Hepatocyte (in vitro differentiated cells): Measurements from ENCODE around the gene BRIP1. TPM values are rescaled to one million over a fixed set of nuclear protein-coding genes. Genes with fewer than 3 reads are reported as not detected.
"Not testable (repeated sequence)": the region's sequence is repeated elsewhere in the genome, so short reads cannot be mapped to it uniquely, and the experiment has no call there.

Experiments used
- DNase-seq: peaks from one replicate; pipeline ENCODE4 v3.0.0-alpha.2; 2016; ENCODE audit warnings: low spot score
- H2AFZ ChIP-seq: fragments of 200-600 bp; sonication (generic); 2 replicates; pipeline ENCODE4 v1.6.0; 2016; ENCODE audit warnings: antibody characterized with exemption, mild to moderate bottlenecking
- H3K27ac ChIP-seq: fragments of 200-600 bp; sonication (generic); 2 replicates; pipeline ENCODE4 v1.5.1; 2016; ENCODE audit warnings: mild to moderate bottlenecking
- H3K27me3 ChIP-seq: fragments of 200-600 bp; sonication (generic); 2 replicates; pipeline ENCODE4 v1.6.1; 2016
- H3K36me3 ChIP-seq: fragments of 200-600 bp; sonication (generic); replicated peaks from 2 replicates; pipeline ENCODE4 v1.5.1; 2016; ENCODE audit warnings: low read depth; ENCODE audit not compliant: insufficient read depth
- H3K4me1 ChIP-seq: fragments of 200-600 bp; sonication (generic); 2 replicates; pipeline ENCODE4 v1.5.1; 2016; ENCODE audit warnings: mild to moderate bottlenecking, moderate library complexity; ENCODE audit not compliant: insufficient read depth
- H3K4me2 ChIP-seq: fragments of 200-600 bp; sonication (generic); 2 replicates; pipeline ENCODE4 v1.6.0; 2016
- H3K4me3 ChIP-seq: fragments of 200-600 bp; sonication (generic); 2 replicates; pipeline ENCODE4 v1.5.1; 2016; ENCODE audit warnings: mild to moderate bottlenecking
- H3K79me2 ChIP-seq: fragments of 200-600 bp; sonication (generic); 2 replicates; pipeline ENCODE4 v1.6.0; 2017; ENCODE audit warnings: mild to moderate bottlenecking
- H3K9me2 ChIP-seq: fragments of 200-600 bp; sonication (generic); replicated peaks from 2 replicates; pipeline ENCODE4 v1.6.0; 2017; ENCODE audit warnings: mild to moderate bottlenecking; ENCODE audit not compliant: insufficient read depth
- H3K9me3 ChIP-seq: fragments of 200-600 bp; sonication (generic); 2 replicates; pipeline ENCODE4 v1.5.1; 2016; ENCODE audit warnings: low read depth, mild to moderate bottlenecking
- H4K20me1 ChIP-seq: fragments of 200-600 bp; sonication (generic); 2 replicates; pipeline ENCODE4 v1.6.0; 2016; ENCODE audit warnings: mild to moderate bottlenecking; ENCODE audit not compliant: insufficient read depth, poor library complexity, severe bottlenecking
- EZH2 ChIP-seq: fragments of 200-600 bp; sonication (generic); IDR thresholded peaks from 2 replicates; pipeline ENCODE4 v1.6.1; 2016; ENCODE audit warnings: antibody characterized with exemption, mild to moderate bottlenecking, borderline replicate concordance
- EZH2phosphoT487 ChIP-seq: fragments of 200-600 bp; sonication (generic); IDR thresholded peaks from one replicate; pipeline ENCODE4 v1.6.1; 2018; ENCODE audit warnings: antibody characterized with exemption, mild to moderate bottlenecking, low read depth, moderate library complexity; ENCODE audit not compliant: unreplicated experiment, severe bottlenecking
- WGBS: methylation state at CpG from one replicate; pipeline ENCODE4 v1.1.6; 2016; ENCODE audit warnings: low lambda C conversion rate; ENCODE audit errors: missing lambda C conversion rate; 5-methylcytosine and 5-hydroxymethylcytosine counted together
- polyA plus RNA-seq: library from polyadenylated mRNA; unstranded; fragments of >200 nt; fragmentation: Nextera tagmentation; extraction: Ambion mirVana; gene quantifications from 2 replicates; pipeline ENCODE4 v1.2.1, GENCODE V29; 2016
- total RNA-seq: library from RNA; depleted of rRNA; stranded (reverse); fragments of >200 nt; gene quantifications from 2 replicates; pipeline ENCODE4 v1.2.3, GENCODE V29; 2014
- TF ChIP-seq, protein P1 (sequence below): fragments of 200-600 bp; sonication (generic); IDR thresholded peaks from 2 replicates; pipeline ENCODE4 v1.5.1; 2016; ENCODE audit warnings: antibody characterized with exemption, mild to moderate bottlenecking; ENCODE audit not compliant: poor library complexity

Gene BRIP1
- total and polyA plus RNA-seq, 2 experiments from 2014 or later = 0.50 to 4.0 TPM

- Histone ChIP-seq H4K20me1 (no peaks in the 10 kb centered on the region), H3K27ac (no peak overlapping the region), H3K79me2 (peaks cover under 1% of the 10 kb centered on the region), H2AFZ (no peak overlapping the region), H3K27me3 (no peaks in the 10 kb centered on the region), H3K9me3 (no peaks in the 10 kb centered on the region), H3K36me3 (no peaks in the 10 kb centered on the region), H3K9me2 (no peaks in the 10 kb centered on the region), H3K4me1 (no peaks in the 10 kb centered on the region), H3K4me3 (no peak overlapping the region), H3K4me2 (no peak overlapping the region)
- TF ChIP-seq EZH2 (no peak), EZH2phosphoT487 (no peak)
- TF ChIP-seq, protein P1, sequence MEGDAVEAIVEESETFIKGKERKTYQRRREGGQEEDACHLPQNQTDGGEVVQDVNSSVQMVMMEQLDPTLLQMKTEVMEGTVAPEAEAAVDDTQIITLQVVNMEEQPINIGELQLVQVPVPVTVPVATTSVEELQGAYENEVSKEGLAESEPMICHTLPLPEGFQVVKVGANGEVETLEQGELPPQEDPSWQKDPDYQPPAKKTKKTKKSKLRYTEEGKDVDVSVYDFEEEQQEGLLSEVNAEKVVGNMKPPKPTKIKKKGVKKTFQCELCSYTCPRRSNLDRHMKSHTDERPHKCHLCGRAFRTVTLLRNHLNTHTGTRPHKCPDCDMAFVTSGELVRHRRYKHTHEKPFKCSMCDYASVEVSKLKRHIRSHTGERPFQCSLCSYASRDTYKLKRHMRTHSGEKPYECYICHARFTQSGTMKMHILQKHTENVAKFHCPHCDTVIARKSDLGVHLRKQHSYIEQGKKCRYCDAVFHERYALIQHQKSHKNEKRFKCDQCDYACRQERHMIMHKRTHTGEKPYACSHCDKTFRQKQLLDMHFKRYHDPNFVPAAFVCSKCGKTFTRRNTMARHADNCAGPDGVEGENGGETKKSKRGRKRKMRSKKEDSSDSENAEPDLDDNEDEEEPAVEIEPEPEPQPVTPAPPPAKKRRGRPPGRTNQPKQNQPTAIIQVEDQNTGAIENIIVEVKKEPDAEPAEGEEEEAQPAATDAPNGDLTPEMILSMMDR = no peak
- DNase-seq = no peak
Observed at GRCh38 chr17:61867033-61867432, 3.7 kb upstream of the BRIP1 start.

GRCh38 chr17:61863801-61864126 is 436 bp upstream of the BRIP1 start:
- H3K4me2 ChIP-seq = peak overlapping the region; percentile 74
- H3K79me2 ChIP-seq = peaks cover 26% of the 10 kb centered on the region
- H3K4me3 ChIP-seq = peak overlapping the region; percentile 9
- H3K9me2 ChIP-seq = no peaks in the 10 kb centered on the region
- peak overlapping the region; percentile 57 for H3K27ac ChIP-seq
- WGBS = 4% methylated on average over 8 of the region's 8 CpGs
- no peaks in the 10 kb centered on the region for H4K20me1 ChIP-seq
- no peaks in the 10 kb centered on the region for H3K27me3 ChIP-seq
- no peaks in the 10 kb centered on the region for H3K36me3 ChIP-seq
- peak overlapping the region; percentile 14 for H2AFZ ChIP-seq
- no peaks in the 10 kb centered on the region for H3K9me3 ChIP-seq
- H3K4me1 ChIP-seq = no peaks in the 10 kb centered on the region
- TF ChIP-seq EZH2 (no peak), EZH2phosphoT487 (no peak)
- TF ChIP-seq, protein P1 = no peak
- DNase-seq = no peak

DNA sequence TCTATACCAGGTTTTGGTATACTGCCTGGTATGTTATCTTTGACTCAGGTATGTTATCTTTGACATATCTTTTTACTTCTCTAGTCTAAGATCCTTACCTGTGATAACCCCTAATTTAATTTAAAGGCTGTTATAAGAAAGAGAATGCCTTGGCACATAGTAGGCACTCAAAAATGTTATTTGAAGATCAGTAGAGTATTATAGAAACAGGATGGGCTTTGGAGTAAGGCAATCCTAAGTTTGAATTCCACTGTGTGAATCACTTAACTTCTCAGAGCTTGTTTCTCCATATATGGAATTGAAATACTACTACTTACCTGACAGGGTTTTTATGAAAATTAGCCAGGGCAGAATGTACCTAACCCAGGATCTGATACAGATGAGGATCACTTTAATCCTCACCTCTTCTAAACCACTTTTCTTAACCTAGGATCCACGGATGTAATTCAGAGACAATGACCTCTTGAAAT is 1.2 kb downstream of the BRIP1 start:
- 29% methylated on average over 1 of the region's 1 CpG for WGBS
- Histone ChIP-seq H3K27ac (peak overlapping the region; percentile 68), H3K4me1 (no peaks in the 10 kb centered on the region), H2AFZ (peak overlapping the region; percentile 73), H3K4me2 (peak overlapping the region; percentile 79), H3K9me3 (no peaks in the 10 kb centered on the region), H4K20me1 (no peaks in the 10 kb centered on the region), H3K36me3 (no peaks in the 10 kb centered on the region), H3K4me3 (peak overlapping the region; percentile 73), H3K9me2 (no peaks in the 10 kb centered on the region), H3K79me2 (peaks cover 26% of the 10 kb centered on the region), H3K27me3 (no peaks in the 10 kb centered on the region)
- no peak for DNase-seq
- TF ChIP-seq EZH2phosphoT487 (no peak), EZH2 (no peak)
- TF ChIP-seq, protein P1 = no peak

- not testable (repeated sequence) for H3K4me2 ChIP-seq
Observed at GRCh38 chr17:61860397-61860796, 2.9 kb downstream of the BRIP1 start.

More at GRCh38 chr17:61860397-61860796, 2.9 kb downstream of the BRIP1 start:
- not testable (repeated sequence) for DNase-seq, H3K4me1 ChIP-seq, H3K27ac ChIP-seq, H3K9me2 ChIP-seq, H4K20me1 ChIP-seq, H3K36me3 ChIP-seq, H3K27me3 ChIP-seq, H3K9me3 ChIP-seq, H3K4me3 ChIP-seq, H2AFZ ChIP-seq
- H3K79me2 ChIP-seq = peaks cover 26% of the 10 kb centered on the region
- WGBS = 95% methylated on average over 10 of the region's 10 CpGs
